Activated CD4-positive, alpha-beta memory T cell treated with anti-CD3 and anti-CD28 coated beads for 36 hours (primary cell): ENCODE measurements around the gene FKBP2. TPM values are rescaled to one million over a fixed set of nuclear protein-coding genes. Genes with fewer than 3 reads are reported as not detected.

Experiments used
- CTCF ChIA-PET: fragments of 350-600 bp; sonication (Branson Sonifier 250); formaldehyde crosslinking; loops from one replicate; lab custom pipeline; 2021; ENCODE audit warnings: antibody characterized with exemption, inconsistent platforms; lab: Charles Lee
- POLR2A ChIA-PET: fragments of 350-600 bp; sonication (Branson Sonifier 250); formaldehyde crosslinking; loops from one replicate; lab custom pipeline; 2021; ENCODE audit warnings: antibody characterized with exemption; lab: Charles Lee
- DNase-seq: peaks from one replicate; pipeline ENCODE4 v3.0.0-alpha.2; 2020
- H3K27ac Mint-ChIP-seq: one replicate; pipeline ENCODE4 v1.8.0; 2021; ENCODE audit warnings: mixed read lengths
- H3K27me3 Mint-ChIP-seq: one replicate; pipeline ENCODE4 v1.8.0; 2021; ENCODE audit warnings: mixed read lengths
- H3K36me3 Mint-ChIP-seq: one replicate; pipeline ENCODE4 v1.8.0; 2021; ENCODE audit warnings: mixed read lengths
- H3K4me1 Mint-ChIP-seq: one replicate; pipeline ENCODE4 v1.8.0; 2021; ENCODE audit warnings: low read depth, mixed read lengths
- H3K4me3 Mint-ChIP-seq: one replicate; pipeline ENCODE4 v1.8.0; 2021; ENCODE audit warnings: mild to moderate bottlenecking, mixed read lengths
- H3K9me3 Mint-ChIP-seq: one replicate; pipeline ENCODE4 v1.8.0; 2021; ENCODE audit warnings: mixed read lengths
- intact Hi-C: fragments of 100-400 bp; cut with micrococcal nuclease; formaldehyde crosslinking; loops from one replicate; pipeline ENCODE4 v1.15.1; 2023
- total RNA-seq, 2 experiments: library from RNA; stranded (reverse); gene quantifications; one replicate each; pipeline ENCODE4 v1.2.3, GENCODE V29; 2021

Gene FKBP2
- total RNA-seq, 2 experiments from 2014 or later: 28.7 to 34.9 TPM

GRCh38 chr11:64290352-64291261, 49.7 kb downstream of the FKBP2 start:
- H3K9me3 Mint-ChIP-seq: no peaks in the 10 kb centered on the region
- DNase-seq: no peak
- ChIA-PET POLR2A (no interaction called here), CTCF (interaction anchor here (1.3 to 7.9 kb wide), 2 partner anchors 12 to 86 kb away, joined by 3 to 74 read pairs; partner anchors contain the start of genes CATSPERZ and ESRRA)
- peaks cover 16% of the 10 kb centered on the region for H3K4me1 Mint-ChIP-seq
- no peaks in the 10 kb centered on the region for H3K36me3 Mint-ChIP-seq
- H3K4me3 Mint-ChIP-seq: peak overlapping the region; percentile 32
- no peak overlapping the region for H3K27ac Mint-ChIP-seq
- H3K27me3 Mint-ChIP-seq: peaks cover 35% of the 10 kb centered on the region
- intact Hi-C loops: no loop called here

GRCh38 chr11:64291262-64291751, 50.4 kb downstream of the FKBP2 start, which contains the start of gene KCNK4:
Gene KCNK4, plus strand, starts transcription at chr11:64291302. Its CDS starts 1,717 bp downstream, at chr11:64293019.
- H3K36me3 Mint-ChIP-seq: no peaks in the 10 kb centered on the region
- DNase-seq: no peak
- intact Hi-C loops: no loop called here
- ChIA-PET CTCF (interaction anchor here (7.9 kb wide), 1 partner anchor 12 kb away, joined by 74 read pairs; the partner anchor contains the start of genes CATSPERZ and ESRRA), POLR2A (no interaction called here)
- peaks cover 41% of the 10 kb centered on the region for H3K27me3 Mint-ChIP-seq
- peaks cover 13% of the 10 kb centered on the region for H3K4me1 Mint-ChIP-seq
- H3K9me3 Mint-ChIP-seq: no peaks in the 10 kb centered on the region
- H3K27ac Mint-ChIP-seq: no peak within 1 kb of the TSS
- peak within 1 kb of the TSS; percentile 32 for H3K4me3 Mint-ChIP-seq

GRCh38 chr11:64291752-64292459, 51.0 kb downstream of the FKBP2 start:
- no peak overlapping the region for H3K4me3 Mint-ChIP-seq
- ChIA-PET CTCF (interaction anchor here (1.4 to 7.9 kb wide), 2 partner anchors 11 to 40 kb away, joined by 3 to 74 read pairs; partner anchors contain the start of genes CATSPERZ and ESRRA), POLR2A (interaction anchor here (1.1 kb wide), 1 partner anchor 485 kb away, joined by 4 read pairs; no protein-coding TSS in a partner anchor)
- H3K27me3 Mint-ChIP-seq: peaks cover 47% of the 10 kb centered on the region
- H3K36me3 Mint-ChIP-seq: no peaks in the 10 kb centered on the region
- intact Hi-C loops: no loop called here
- no peaks in the 10 kb centered on the region for H3K9me3 Mint-ChIP-seq
- DNase-seq: no peak
- no peak overlapping the region for H3K27ac Mint-ChIP-seq
- H3K4me1 Mint-ChIP-seq: peaks cover 7% of the 10 kb centered on the region

GRCh38 chr11:64292460-64293254, 51.8 kb downstream of the FKBP2 start:
- H3K9me3 Mint-ChIP-seq: no peaks in the 10 kb centered on the region
- CTCF ChIA-PET: interaction anchor here (1.4 to 7.9 kb wide), 2 partner anchors 10 to 39 kb away, joined by 3 to 74 read pairs; partner anchors contain the start of genes CATSPERZ and ESRRA
- H3K36me3 Mint-ChIP-seq: no peaks in the 10 kb centered on the region
- intact Hi-C loops: no loop called here
- H3K4me3 Mint-ChIP-seq: no peak overlapping the region
- POLR2A ChIA-PET: interaction anchor here (0.8 to 1.1 kb wide), 2 partner anchors 12 to 485 kb away, joined by 4 to 5 read pairs; partner anchors contain the start of gene ESRRA
- H3K4me1 Mint-ChIP-seq: peaks cover 10% of the 10 kb centered on the region
- DNase-seq: no peak
- H3K27me3 Mint-ChIP-seq: peaks cover 54% of the 10 kb centered on the region
- no peak overlapping the region for H3K27ac Mint-ChIP-seq

Other genes with a start within 250 kb of the FKBP2 start
- gene FLRT1, start 205.2 kb upstream of the FKBP2 start, total RNA-seq: under 1 TPM; 0.36 to 0.50 TPM
- gene MACROD1, start 75.0 kb upstream of the FKBP2 start, total RNA-seq: 10 to 100 TPM; 24.5 to 31.0 TPM
- gene STIP1, start 54.9 kb upstream of the FKBP2 start, total RNA-seq: 100 to 1,000 TPM; 402 to 413 TPM
- 100 to 1,000 TPM; 195 to 203 TPM for gene FERMT3, start 34.4 kb upstream of the FKBP2 start, total RNA-seq
- 10 to 100 TPM; 30.4 to 35.6 TPM for gene TRPT1, start 14.9 kb upstream of the FKBP2 start, total RNA-seq
- gene NUDT22, start 14.8 kb upstream of the FKBP2 start, total RNA-seq: 10 to 100 TPM; 69.8 to 79.8 TPM
- gene DNAJC4, start 10.5 kb upstream of the FKBP2 start, total RNA-seq: 10 to 100 TPM; 22.5 to 26.2 TPM
- 10 to 100 TPM; 78.9 to 82.1 TPM for gene VEGFB, start 6.5 kb upstream of the FKBP2 start, total RNA-seq
- 100 to 1,000 TPM; 238 to 242 TPM for gene PPP1R14B, start 5.8 kb downstream of the FKBP2 start, total RNA-seq
- gene PLCB3, start 10.4 kb downstream of the FKBP2 start, total RNA-seq: 10 to 100 TPM; 10.4 to 12.3 TPM
- gene BAD, start 43.6 kb downstream of the FKBP2 start, total RNA-seq: 10 to 100 TPM; 23.7 to 24.2 TPM
- gene GPR137, start 44.8 kb downstream of the FKBP2 start, total RNA-seq: 10 to 100 TPM; 28.7 to 31.6 TPM
- under 1 TPM in 1 of 2 experiments, not detected in 1; 0.34 TPM for gene KCNK4, start 50.2 kb downstream of the FKBP2 start, total RNA-seq
- not detected for gene CATSPERZ, start 59.3 kb downstream of the FKBP2 start, total RNA-seq
- 10 to 100 TPM; 32.8 to 35.6 TPM for gene ESRRA, start 64.4 kb downstream of the FKBP2 start, total RNA-seq
- gene TRMT112, start 76.5 kb downstream of the FKBP2 start, total RNA-seq: 100 to 1,000 TPM; 255 to 258 TPM
- 100 to 1,000 TPM; 156 to 164 TPM for gene PRDX5, start 77.0 kb downstream of the FKBP2 start, total RNA-seq
- 10 to 100 TPM; 69.5 to 74.5 TPM for gene CCDC88B, start 99.1 kb downstream of the FKBP2 start, total RNA-seq
- 10 to 100 TPM; 31.4 to 34.3 TPM for gene RPS6KA4, start 118.1 kb downstream of the FKBP2 start, total RNA-seq